Raji (cell line): ENCODE data around the gene KCNN3.

Source experiments
- POLR2A ChIP-seq: IDR thresholded peaks from 2 replicates; pipeline ENCODE4 v1.6.1; 2011; ENCODE audit warnings: low read depth, low read length, control low read depth; ENCODE audit not compliant: insufficient read depth

The KCNN3 gene

GRCh38 chr1:154791292-154792166 is 78.6 kb downstream of the KCNN3 start:
- no peak for TF ChIP-seq POLR2A

- no peak for TF ChIP-seq POLR2A
Measured at GRCh38 chr1:154788886-154789285, 81.2 kb downstream of the KCNN3 start.

GRCh38 chr1:154788110-154788870 is 81.8 kb downstream of the KCNN3 start:
- TF ChIP-seq POLR2A: no peak

GRCh38 chr1:154786804-154787570 is 83.1 kb downstream of the KCNN3 start:
- TF ChIP-seq POLR2A: no peak

GRCh38 chr1:154784924-154785531 is 85.1 kb downstream of the KCNN3 start:
- no peak for TF ChIP-seq POLR2A

GRCh38 chr1:154784416-154784815 is 85.7 kb downstream of the KCNN3 start:
- TF ChIP-seq POLR2A: no peak

GRCh38 chr1:154783976-154784375 is 86.1 kb downstream of the KCNN3 start:
- TF ChIP-seq POLR2A: no peak

GRCh38 chr1:154780541-154780940 is 89.5 kb downstream of the KCNN3 start:
- TF ChIP-seq POLR2A: no peak

GRCh38 chr1:154779551-154780189 is 90.4 kb downstream of the KCNN3 start:
- TF ChIP-seq POLR2A: no peak

GRCh38 chr1:154778944-154779343 is 91.1 kb downstream of the KCNN3 start:
- TF ChIP-seq POLR2A: no peak

GRCh38 chr1:154778275-154778674 is 91.8 kb downstream of the KCNN3 start:
- TF ChIP-seq POLR2A: no peak

- TF ChIP-seq POLR2A: no peak
Measured at GRCh38 chr1:154777781-154778180, 92.3 kb downstream of the KCNN3 start.

- TF ChIP-seq POLR2A: no peak
Measured at GRCh38 chr1:154777154-154777553, 92.9 kb downstream of the KCNN3 start.
